ENCODE results near the gene EPRS1.

Gene EPRS1

DNA sequence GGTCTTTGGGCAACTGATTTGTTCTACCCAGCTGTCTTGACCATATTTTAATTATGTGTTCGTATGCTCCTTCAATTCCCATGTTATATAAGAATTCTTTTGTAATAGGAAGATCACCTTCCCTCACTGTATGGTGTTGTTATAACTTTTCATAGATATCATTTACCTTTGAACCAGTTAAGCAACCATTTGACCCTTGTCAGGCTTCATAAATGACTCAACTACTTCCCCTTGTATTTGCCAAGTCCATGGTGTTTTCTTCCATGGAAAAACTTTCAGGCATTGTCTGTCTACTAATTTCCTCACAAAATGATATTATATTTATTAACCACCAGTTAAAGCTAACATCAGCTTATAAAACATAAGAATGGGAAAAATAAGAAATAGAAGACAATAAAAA lies 38.2 kb upstream of the EPRS1 start:
- H3K4me3 ChIP-seq (replicated peaks in 1 of 2; ENCODE audit: low read depth in 2 of 2, low read length in 2 of 2) = no peak overlapping the region
- peak; percentile 5 to 34 for DNase-seq (ENCODE audit: low read depth in 2 of 2)
- TF ChIP-seq, protein P1, sequence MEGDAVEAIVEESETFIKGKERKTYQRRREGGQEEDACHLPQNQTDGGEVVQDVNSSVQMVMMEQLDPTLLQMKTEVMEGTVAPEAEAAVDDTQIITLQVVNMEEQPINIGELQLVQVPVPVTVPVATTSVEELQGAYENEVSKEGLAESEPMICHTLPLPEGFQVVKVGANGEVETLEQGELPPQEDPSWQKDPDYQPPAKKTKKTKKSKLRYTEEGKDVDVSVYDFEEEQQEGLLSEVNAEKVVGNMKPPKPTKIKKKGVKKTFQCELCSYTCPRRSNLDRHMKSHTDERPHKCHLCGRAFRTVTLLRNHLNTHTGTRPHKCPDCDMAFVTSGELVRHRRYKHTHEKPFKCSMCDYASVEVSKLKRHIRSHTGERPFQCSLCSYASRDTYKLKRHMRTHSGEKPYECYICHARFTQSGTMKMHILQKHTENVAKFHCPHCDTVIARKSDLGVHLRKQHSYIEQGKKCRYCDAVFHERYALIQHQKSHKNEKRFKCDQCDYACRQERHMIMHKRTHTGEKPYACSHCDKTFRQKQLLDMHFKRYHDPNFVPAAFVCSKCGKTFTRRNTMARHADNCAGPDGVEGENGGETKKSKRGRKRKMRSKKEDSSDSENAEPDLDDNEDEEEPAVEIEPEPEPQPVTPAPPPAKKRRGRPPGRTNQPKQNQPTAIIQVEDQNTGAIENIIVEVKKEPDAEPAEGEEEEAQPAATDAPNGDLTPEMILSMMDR (IDR thresholded peaks at IDR 0.05; ENCODE audit: low read depth, low read length) = no peak

- TF ChIP-seq, protein P1 (IDR thresholded peaks at IDR 0.05; ENCODE audit: low read depth, low read length) = no peak
- H3K4me3 ChIP-seq (replicated peaks in 1 of 2; ENCODE audit: low read depth in 2 of 2, low read length in 2 of 2) = no peak overlapping the region
- no peak for DNase-seq (ENCODE audit: low read depth in 2 of 2)
Observed at GRCh38 chr1:220077887-220078286, 31.6 kb upstream of the EPRS1 start.

DNA sequence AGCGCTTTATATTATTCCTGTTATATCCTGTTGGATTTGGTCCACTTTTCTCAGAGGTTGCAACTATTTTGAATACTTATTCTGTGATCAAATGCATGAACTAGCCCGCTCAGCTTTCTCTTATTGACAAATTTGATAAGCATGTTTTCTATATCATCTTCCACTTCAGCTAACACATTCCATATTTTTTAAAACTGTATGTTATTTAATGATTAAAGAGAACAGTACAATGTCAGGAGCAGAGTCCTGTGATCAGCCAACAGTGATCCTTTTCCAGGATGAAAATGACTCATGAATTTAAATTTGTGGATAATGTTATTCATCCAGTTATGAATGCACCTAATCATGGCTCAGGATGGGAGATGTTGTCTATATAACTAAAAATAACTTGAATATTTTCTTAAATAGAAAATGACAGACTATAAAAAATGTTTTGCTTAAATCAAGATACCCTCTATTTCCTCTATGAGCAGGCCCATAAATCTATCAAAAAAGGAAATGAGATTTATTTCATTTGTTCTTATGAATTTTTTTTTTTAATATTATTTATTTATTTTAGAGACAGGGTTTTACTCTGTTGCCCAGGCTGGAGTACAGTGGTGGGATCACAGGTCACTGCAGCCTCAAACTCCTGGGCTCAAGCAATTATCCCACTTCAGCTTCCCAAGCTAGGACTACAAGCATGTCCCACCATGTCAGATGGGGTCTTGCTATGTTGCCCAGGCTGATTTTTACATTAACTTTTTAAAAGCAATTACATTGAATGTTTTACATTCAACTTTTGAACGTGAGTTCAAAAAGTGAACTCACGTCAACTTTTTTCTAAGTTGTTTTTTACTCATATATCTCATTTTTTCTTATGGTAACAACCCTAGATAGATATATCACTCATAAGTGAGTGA lies 30.8 kb upstream of the EPRS1 start:
- TF ChIP-seq, protein P1 (IDR thresholded peaks at IDR 0.05; ENCODE audit: low read depth, low read length) = no peak
- DNase-seq (ENCODE audit: low read depth in 2 of 2) = no peak
- H3K4me3 ChIP-seq (replicated peaks in 1 of 2; ENCODE audit: low read depth in 2 of 2, low read length in 2 of 2) = no peak overlapping the region

GRCh38 chr1:220067269-220068204 lies 21.2 kb upstream of the EPRS1 start:
- TF ChIP-seq, protein P1 (IDR thresholded peaks at IDR 0.05; ENCODE audit: low read depth, low read length) = no peak
- DNase-seq (ENCODE audit: low read depth in 2 of 2) = peak in 1 of 2 donors; percentile 15

DNA sequence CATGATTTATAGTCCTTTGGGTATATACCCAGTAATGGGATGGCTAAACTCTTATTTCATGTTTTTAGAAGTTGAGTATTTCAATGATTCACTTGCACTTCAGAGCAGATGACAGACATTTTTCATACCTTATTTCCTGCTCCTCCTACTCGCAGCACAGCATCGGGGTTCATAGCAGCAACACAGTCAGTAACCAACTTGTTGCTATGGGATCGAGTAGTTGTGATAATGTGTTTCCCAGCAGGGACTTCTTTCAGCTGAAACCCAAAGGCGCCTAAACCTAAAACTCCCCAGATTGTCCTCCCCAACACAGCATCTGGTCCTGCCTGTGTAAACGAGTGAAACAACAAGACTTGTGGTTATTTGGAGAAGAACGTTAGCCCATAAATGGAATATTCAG lies 16.3 kb upstream of the EPRS1 start:
- DNase-seq (ENCODE audit: low read depth in 2 of 2) = no peak
- TF ChIP-seq, protein P1 (IDR thresholded peaks at IDR 0.05; ENCODE audit: low read depth, low read length) = no peak
- H3K4me3 ChIP-seq (replicated peaks in 1 of 2; ENCODE audit: low read depth in 2 of 2, low read length in 2 of 2) = no peak overlapping the region

More at GRCh38 chr1:220067269-220068204, 21.2 kb upstream of the EPRS1 start:
- H3K4me3 ChIP-seq (replicated peaks in 1 of 2; ENCODE audit: low read depth in 2 of 2, low read length in 2 of 2) = no peak overlapping the region

GRCh38 chr1:220060876-220061275 lies 14.6 kb upstream of the EPRS1 start:
- H3K4me3 ChIP-seq (replicated peaks in 1 of 2; ENCODE audit: low read depth in 2 of 2, low read length in 2 of 2) = no peak overlapping the region
- TF ChIP-seq, protein P1 (IDR thresholded peaks at IDR 0.05; ENCODE audit: low read depth, low read length) = no peak
- no peak for DNase-seq (ENCODE audit: low read depth in 2 of 2)

Measured in cardiac fibroblast (primary cell).